ENCODE measurements around the gene AKR1E2. TPM values are rescaled to one million over a fixed set of nuclear protein-coding genes. Genes with fewer than 3 reads are reported as not detected.

AKR1E2 gene
- total and polyA plus RNA-seq, 9 of the 15 experiments (the other 6 are each of a cell fraction or from before 2014, with no cell fraction given) = 4.2 to 16.6 (median 9.8) TPM

DNA sequence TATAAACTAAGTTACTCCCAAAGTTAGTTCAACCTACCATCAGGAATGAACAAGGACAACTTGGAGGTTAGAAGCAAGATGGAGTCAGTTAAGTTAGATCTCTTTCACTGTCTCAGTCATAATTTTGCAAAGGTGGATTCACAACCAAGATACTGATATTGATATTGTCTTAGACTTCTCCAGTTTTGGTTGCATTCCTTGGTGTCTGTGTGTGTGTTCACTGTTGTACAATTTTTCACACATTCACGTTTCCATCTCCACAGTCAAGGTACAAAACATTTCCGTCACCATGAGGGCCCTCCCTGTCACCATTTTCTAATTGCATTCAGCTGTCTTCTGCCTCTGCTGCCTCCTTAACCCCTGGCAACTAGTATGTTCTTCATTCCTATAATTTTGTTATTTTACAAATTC, 41.1 kb downstream of the AKR1E2 start (continued):
- 0 out of 2 replicates have a peak, but pooled peaks have one; percentile 12 for TF ChIP-seq ZNF263 (CRISPR knock-in tag; IDR thresholded peaks at IDR 0.05; ENCODE audit: borderline replicate concordance)
- TF ChIP-seq, protein P1, sequence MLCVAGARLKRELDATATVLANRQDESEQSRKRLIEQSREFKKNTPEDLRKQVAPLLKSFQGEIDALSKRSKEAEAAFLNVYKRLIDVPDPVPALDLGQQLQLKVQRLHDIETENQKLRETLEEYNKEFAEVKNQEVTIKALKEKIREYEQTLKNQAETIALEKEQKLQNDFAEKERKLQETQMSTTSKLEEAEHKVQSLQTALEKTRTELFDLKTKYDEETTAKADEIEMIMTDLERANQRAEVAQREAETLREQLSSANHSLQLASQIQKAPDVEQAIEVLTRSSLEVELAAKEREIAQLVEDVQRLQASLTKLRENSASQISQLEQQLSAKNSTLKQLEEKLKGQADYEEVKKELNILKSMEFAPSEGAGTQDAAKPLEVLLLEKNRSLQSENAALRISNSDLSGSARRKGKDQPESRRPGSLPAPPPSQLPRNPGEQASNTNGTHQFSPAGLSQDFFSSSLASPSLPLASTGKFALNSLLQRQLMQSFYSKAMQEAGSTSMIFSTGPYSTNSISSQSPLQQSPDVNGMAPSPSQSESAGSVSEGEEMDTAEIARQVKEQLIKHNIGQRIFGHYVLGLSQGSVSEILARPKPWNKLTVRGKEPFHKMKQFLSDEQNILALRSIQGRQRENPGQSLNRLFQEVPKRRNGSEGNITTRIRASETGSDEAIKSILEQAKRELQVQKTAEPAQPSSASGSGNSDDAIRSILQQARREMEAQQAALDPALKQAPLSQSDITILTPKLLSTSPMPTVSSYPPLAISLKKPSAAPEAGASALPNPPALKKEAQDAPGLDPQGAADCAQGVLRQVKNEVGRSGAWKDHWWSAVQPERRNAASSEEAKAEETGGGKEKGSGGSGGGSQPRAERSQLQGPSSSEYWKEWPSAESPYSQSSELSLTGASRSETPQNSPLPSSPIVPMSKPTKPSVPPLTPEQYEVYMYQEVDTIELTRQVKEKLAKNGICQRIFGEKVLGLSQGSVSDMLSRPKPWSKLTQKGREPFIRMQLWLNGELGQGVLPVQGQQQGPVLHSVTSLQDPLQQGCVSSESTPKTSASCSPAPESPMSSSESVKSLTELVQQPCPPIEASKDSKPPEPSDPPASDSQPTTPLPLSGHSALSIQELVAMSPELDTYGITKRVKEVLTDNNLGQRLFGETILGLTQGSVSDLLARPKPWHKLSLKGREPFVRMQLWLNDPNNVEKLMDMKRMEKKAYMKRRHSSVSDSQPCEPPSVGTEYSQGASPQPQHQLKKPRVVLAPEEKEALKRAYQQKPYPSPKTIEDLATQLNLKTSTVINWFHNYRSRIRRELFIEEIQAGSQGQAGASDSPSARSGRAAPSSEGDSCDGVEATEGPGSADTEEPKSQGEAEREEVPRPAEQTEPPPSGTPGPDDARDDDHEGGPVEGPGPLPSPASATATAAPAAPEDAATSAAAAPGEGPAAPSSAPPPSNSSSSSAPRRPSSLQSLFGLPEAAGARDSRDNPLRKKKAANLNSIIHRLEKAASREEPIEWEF (CRISPR knock-in tag; IDR thresholded peaks at IDR 0.05) = peak; percentile 66; the same call in 1 of the 2 replicates
- TF ChIP-seq MYBL2 (IDR thresholded peaks at IDR 0.05; ENCODE audit: low read depth) = no peak
- TF ChIP-seq MYBL2 (CRISPR knock-in tag; IDR thresholded peaks at IDR 0.05; ENCODE audit: borderline replicate concordance) = no peak
- TF ChIP-seq ZNF79 (CRISPR knock-in tag; IDR thresholded peaks at IDR 0.05; ENCODE audit: low read depth) = peak; percentile 65; the same call in 1 of the 2 replicates
- peak; percentile 53; the same call in 1 of the 2 replicates for TF ChIP-seq NFE2L1 (tag; IDR thresholded peaks at IDR 0.05; ENCODE audit: borderline replicate concordance, low read depth)
- TF ChIP-seq HDGF (IDR thresholded peaks at IDR 0.05) = no peak
- TF ChIP-seq, protein P2, sequence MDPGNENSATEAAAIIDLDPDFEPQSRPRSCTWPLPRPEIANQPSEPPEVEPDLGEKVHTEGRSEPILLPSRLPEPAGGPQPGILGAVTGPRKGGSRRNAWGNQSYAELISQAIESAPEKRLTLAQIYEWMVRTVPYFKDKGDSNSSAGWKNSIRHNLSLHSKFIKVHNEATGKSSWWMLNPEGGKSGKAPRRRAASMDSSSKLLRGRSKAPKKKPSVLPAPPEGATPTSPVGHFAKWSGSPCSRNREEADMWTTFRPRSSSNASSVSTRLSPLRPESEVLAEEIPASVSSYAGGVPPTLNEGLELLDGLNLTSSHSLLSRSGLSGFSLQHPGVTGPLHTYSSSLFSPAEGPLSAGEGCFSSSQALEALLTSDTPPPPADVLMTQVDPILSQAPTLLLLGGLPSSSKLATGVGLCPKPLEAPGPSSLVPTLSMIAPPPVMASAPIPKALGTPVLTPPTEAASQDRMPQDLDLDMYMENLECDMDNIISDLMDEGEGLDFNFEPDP (CRISPR knock-in tag; IDR thresholded peaks at IDR 0.05) = no peak
- TF ChIP-seq SMARCE1 (IDR thresholded peaks at IDR 0.05) = no peak
- TF ChIP-seq, protein P3, sequence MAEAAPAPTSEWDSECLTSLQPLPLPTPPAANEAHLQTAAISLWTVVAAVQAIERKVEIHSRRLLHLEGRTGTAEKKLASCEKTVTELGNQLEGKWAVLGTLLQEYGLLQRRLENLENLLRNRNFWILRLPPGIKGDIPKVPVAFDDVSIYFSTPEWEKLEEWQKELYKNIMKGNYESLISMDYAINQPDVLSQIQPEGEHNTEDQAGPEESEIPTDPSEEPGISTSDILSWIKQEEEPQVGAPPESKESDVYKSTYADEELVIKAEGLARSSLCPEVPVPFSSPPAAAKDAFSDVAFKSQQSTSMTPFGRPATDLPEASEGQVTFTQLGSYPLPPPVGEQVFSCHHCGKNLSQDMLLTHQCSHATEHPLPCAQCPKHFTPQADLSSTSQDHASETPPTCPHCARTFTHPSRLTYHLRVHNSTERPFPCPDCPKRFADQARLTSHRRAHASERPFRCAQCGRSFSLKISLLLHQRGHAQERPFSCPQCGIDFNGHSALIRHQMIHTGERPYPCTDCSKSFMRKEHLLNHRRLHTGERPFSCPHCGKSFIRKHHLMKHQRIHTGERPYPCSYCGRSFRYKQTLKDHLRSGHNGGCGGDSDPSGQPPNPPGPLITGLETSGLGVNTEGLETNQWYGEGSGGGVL (CRISPR knock-in tag; IDR thresholded peaks at IDR 0.05) = peak; percentile 53; the same call in 1 of the 2 replicates
- TF ChIP-seq GTF2A2 (tag; IDR thresholded peaks at IDR 0.05) = peak; percentile 85
- no peak for TF ChIP-seq HNRNPH1 (optimal IDR thresholded peaks at IDR 0.05; ENCODE audit: low read depth, low read length)
- TF ChIP-seq, protein P4, sequence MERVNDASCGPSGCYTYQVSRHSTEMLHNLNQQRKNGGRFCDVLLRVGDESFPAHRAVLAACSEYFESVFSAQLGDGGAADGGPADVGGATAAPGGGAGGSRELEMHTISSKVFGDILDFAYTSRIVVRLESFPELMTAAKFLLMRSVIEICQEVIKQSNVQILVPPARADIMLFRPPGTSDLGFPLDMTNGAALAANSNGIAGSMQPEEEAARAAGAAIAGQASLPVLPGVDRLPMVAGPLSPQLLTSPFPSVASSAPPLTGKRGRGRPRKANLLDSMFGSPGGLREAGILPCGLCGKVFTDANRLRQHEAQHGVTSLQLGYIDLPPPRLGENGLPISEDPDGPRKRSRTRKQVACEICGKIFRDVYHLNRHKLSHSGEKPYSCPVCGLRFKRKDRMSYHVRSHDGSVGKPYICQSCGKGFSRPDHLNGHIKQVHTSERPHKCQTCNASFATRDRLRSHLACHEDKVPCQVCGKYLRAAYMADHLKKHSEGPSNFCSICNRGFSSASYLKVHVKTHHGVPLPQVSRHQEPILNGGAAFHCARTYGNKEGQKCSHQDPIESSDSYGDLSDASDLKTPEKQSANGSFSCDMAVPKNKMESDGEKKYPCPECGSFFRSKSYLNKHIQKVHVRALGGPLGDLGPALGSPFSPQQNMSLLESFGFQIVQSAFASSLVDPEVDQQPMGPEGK (CRISPR knock-in tag; IDR thresholded peaks at IDR 0.05; ENCODE audit: borderline replicate concordance) = no peak
- no peak for TF ChIP-seq HOXB6 (CRISPR knock-in tag; IDR thresholded peaks at IDR 0.05; ENCODE audit: borderline replicate concordance)
- TF ChIP-seq, protein P5, sequence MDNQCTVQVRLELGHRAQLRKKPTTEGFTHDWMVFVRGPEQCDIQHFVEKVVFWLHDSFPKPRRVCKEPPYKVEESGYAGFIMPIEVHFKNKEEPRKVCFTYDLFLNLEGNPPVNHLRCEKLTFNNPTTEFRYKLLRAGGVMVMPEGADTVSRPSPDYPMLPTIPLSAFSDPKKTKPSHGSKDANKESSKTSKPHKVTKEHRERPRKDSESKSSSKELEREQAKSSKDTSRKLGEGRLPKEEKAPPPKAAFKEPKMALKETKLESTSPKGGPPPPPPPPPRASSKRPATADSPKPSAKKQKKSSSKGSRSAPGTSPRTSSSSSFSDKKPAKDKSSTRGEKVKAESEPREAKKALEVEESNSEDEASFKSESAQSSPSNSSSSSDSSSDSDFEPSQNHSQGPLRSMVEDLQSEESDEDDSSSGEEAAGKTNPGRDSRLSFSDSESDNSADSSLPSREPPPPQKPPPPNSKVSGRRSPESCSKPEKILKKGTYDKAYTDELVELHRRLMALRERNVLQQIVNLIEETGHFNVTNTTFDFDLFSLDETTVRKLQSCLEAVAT (IDR thresholded peaks at IDR 0.05) = no peak
- TF ChIP-seq ZNF444 (CRISPR knock-in tag; IDR thresholded peaks at IDR 0.05) = 0 out of 2 replicates have a peak, but pooled peaks have one; percentile 15
